HEK293T (cell line): ENCODE data around the gene SSUH2.

Experiments used
- BHLHE40 ChIP-seq: fragments of 450-650 bp; IDR thresholded peaks from 2 replicates; pipeline ENCODE4 v1.6.1; 2016; ENCODE audit warnings: mild to moderate bottlenecking, moderate library complexity, borderline replicate concordance
- ELF4 ChIP-seq: fragments of 450-650 bp; IDR thresholded peaks from 2 replicates; pipeline ENCODE4 v1.6.1; 2017; ENCODE audit warnings: antibody characterized with exemption
- FOXM1 ChIP-seq: fragments of 450-650 bp; IDR thresholded peaks from 2 replicates; pipeline ENCODE4 v1.6.1; 2017; ENCODE audit warnings: mild to moderate bottlenecking, borderline replicate concordance
- HDGF ChIP-seq: fragments of 450-650 bp; IDR thresholded peaks from 2 replicates; pipeline ENCODE4 v1.6.1; 2017; ENCODE audit warnings: antibody characterized with exemption, borderline replicate concordance
- L3MBTL2 ChIP-seq: fragments of 450-650 bp; conservative IDR thresholded peaks from 2 replicates; pipeline ENCODE4 v1.6.1; 2016; ENCODE audit warnings: mild to moderate bottlenecking
- LEF1 ChIP-seq: fragments of 450-650 bp; IDR thresholded peaks from 2 replicates; pipeline ENCODE4 v1.6.1; 2017; ENCODE audit warnings: mild to moderate bottlenecking, borderline replicate concordance
- PKNOX1 ChIP-seq: fragments of 450-650 bp; IDR thresholded peaks from 2 replicates; pipeline ENCODE4 v1.6.1; 2016
- SP1 ChIP-seq: fragments of 450-650 bp; IDR thresholded peaks from 2 replicates; pipeline ENCODE4 v1.6.1; 2017
- SUZ12 ChIP-seq: fragments of 450-650 bp; IDR thresholded peaks from 2 replicates; pipeline ENCODE4 v1.6.1; 2016; ENCODE audit warnings: mild to moderate bottlenecking

- TF ChIP-seq L3MBTL2 (no peak), FOXM1 (no peak), PKNOX1 (no peak), LEF1 (no peak), ELF4 (no peak), SUZ12 (no peak), HDGF (no peak), SP1 (no peak), BHLHE40 (no peak)
These were observed 73.3 kb downstream of the SSUH2 start for GRCh38 chr3:8571256-8571655.
